Measurements from ENCODE around the gene NUP210L. TPM values are rescaled to one million over a fixed set of nuclear protein-coding genes. Genes with fewer than 3 reads are reported as not detected.

The NUP210L gene
- total and polyA plus RNA-seq, 2 donors from 2014 or later = 0.06 TPM; not detected in 1

DNA sequence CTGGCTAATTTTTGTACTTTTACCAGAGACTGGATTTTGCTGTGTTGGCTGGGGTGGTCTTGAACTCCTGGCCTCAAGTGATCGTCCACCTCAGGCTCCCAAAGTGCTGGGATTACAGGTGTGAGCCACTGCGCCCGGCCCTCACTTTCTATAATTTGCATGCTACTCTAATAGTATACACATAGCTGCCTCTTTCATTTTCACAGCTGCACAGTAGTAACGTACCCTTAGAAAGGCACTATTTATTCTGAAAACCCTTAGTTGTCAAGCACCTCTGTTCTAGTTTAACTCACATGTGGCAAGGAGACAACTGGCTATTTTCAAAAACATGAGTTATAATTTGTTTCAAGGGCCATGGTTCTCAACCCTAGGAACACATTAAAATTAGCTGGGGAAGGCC is 19.8 kb upstream of the NUP210L start:
- Histone ChIP-seq H3K36me3 (ENCODE audit: control insufficient read depth in 2 of 3, insufficient read depth in 3 of 3, low read length in 3 of 3) (peaks cover 19 to 39% (median 33%) of the 10 kb centered on the region in 3 donors), H3K9me3 (ENCODE audit: control insufficient read depth in 2 of 3, insufficient read depth in 1 of 3, low read length in 3 of 3) (no peaks in the 10 kb centered on the region), H3K27me3 (ENCODE audit: control insufficient read depth, insufficient read depth, low read length) (no peaks in the 10 kb centered on the region), H3K9ac (ENCODE audit: low read length in 3 of 3) (no peak overlapping the region), H3K27ac (ENCODE audit: low read depth in 2 of 2, low read length in 2 of 2) (no peak overlapping the region), H3K4me3 (ENCODE audit: low read length in 3 of 3) (no peak overlapping the region), H3K4me1 (ENCODE audit: control insufficient read depth in 2 of 3, insufficient read depth in 2 of 3, low read depth in 1 of 3, low read length in 3 of 3) (peaks cover 0 to 27% (median 20%) of the 10 kb centered on the region in 3 donors)
- DNase-seq (no peak), FAIRE-seq (no peak)
- intact Hi-C loops (cut with DNase I) = no loop called here
- TF ChIP-seq, protein P1, sequence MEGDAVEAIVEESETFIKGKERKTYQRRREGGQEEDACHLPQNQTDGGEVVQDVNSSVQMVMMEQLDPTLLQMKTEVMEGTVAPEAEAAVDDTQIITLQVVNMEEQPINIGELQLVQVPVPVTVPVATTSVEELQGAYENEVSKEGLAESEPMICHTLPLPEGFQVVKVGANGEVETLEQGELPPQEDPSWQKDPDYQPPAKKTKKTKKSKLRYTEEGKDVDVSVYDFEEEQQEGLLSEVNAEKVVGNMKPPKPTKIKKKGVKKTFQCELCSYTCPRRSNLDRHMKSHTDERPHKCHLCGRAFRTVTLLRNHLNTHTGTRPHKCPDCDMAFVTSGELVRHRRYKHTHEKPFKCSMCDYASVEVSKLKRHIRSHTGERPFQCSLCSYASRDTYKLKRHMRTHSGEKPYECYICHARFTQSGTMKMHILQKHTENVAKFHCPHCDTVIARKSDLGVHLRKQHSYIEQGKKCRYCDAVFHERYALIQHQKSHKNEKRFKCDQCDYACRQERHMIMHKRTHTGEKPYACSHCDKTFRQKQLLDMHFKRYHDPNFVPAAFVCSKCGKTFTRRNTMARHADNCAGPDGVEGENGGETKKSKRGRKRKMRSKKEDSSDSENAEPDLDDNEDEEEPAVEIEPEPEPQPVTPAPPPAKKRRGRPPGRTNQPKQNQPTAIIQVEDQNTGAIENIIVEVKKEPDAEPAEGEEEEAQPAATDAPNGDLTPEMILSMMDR (IDR thresholded peaks at IDR 0.05; ENCODE audit: borderline replicate concordance, extremely low read depth, insufficient read depth) = no peak

- H3K27ac ChIP-seq (ENCODE audit: low read depth in 2 of 2, low read length in 2 of 2) = no peak overlapping the region
- FAIRE-seq (no peak), DNase-seq (no peak)
- TF ChIP-seq, protein P1 (IDR thresholded peaks at IDR 0.05; ENCODE audit: borderline replicate concordance, extremely low read depth, insufficient read depth) = no peak
- H3K4me3 ChIP-seq (ENCODE audit: low read length in 3 of 3) = no peak overlapping the region
- peaks cover 0 to 3% (median 2%) of the 10 kb centered on the region in 3 donors for H3K4me1 ChIP-seq (ENCODE audit: control insufficient read depth in 2 of 3, insufficient read depth in 2 of 3, low read depth in 1 of 3, low read length in 3 of 3)
- no peaks in the 10 kb centered on the region for H3K9me3 ChIP-seq (ENCODE audit: control insufficient read depth in 2 of 3, insufficient read depth in 1 of 3, low read length in 3 of 3)
- H3K36me3 ChIP-seq (ENCODE audit: control insufficient read depth in 2 of 3, insufficient read depth in 3 of 3, low read length in 3 of 3) = peaks cover 25 to 62% (median 46%) of the 10 kb centered on the region in 3 donors
- intact Hi-C loops (cut with DNase I) = no loop called here
- H3K27me3 ChIP-seq (ENCODE audit: control insufficient read depth, insufficient read depth, low read length) = no peaks in the 10 kb centered on the region
- no peak overlapping the region for H3K9ac ChIP-seq (ENCODE audit: low read length in 3 of 3)
These were observed 17.0 kb upstream of the NUP210L start for GRCh38 chr1:154171880-154172279.

DNA sequence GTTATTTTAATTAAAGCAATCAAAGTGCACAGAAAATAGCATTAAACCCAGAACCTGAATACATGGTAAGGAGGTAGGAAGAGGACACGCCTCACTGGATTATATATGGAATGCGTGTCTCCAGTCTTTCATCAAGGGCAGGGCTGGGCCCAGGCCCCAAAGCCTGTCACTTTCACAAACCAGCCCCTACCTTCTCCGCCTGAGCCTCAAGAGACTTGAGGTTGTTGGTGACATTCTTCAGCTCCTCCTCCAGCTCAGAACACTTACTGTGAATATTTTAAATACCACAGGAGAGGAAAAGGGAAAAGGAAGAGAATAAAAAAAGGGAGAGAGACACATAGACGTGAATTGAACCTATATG is 16.3 kb upstream of the NUP210L start:
- intact Hi-C loops (cut with DNase I) = no loop called here
- FAIRE-seq = no peak
- no peaks in the 10 kb centered on the region for H3K27me3 ChIP-seq (ENCODE audit: control insufficient read depth, insufficient read depth, low read length)
- no peak overlapping the region for H3K27ac ChIP-seq (ENCODE audit: low read depth in 2 of 2, low read length in 2 of 2)
- TF ChIP-seq, protein P1 (IDR thresholded peaks at IDR 0.05; ENCODE audit: borderline replicate concordance, extremely low read depth, insufficient read depth) = no peak
- no peak for DNase-seq
- H3K9me3 ChIP-seq (ENCODE audit: control insufficient read depth in 2 of 3, insufficient read depth in 1 of 3, low read length in 3 of 3) = no peaks in the 10 kb centered on the region
- peaks cover 0 to 2% (median 0%) of the 10 kb centered on the region in 3 donors for H3K4me1 ChIP-seq (ENCODE audit: control insufficient read depth in 2 of 3, insufficient read depth in 2 of 3, low read depth in 1 of 3, low read length in 3 of 3)
- H3K4me3 ChIP-seq (ENCODE audit: low read length in 3 of 3) = no peak overlapping the region
- H3K36me3 ChIP-seq (ENCODE audit: control insufficient read depth in 2 of 3, insufficient read depth in 3 of 3, low read length in 3 of 3) = peaks cover 25 to 66% (median 48%) of the 10 kb centered on the region in 3 donors
- no peak overlapping the region for H3K9ac ChIP-seq (ENCODE audit: low read length in 3 of 3)
